Measurements from ENCODE around the gene FAIM2. TPM values are rescaled to one million over a fixed set of nuclear protein-coding genes. Genes with fewer than 3 reads are reported as not detected.

The FAIM2 gene
- total RNA-seq, 2 experiments from 2014 or later: 0.53 to 0.91 TPM

- H3K9me3 Mint-ChIP-seq (ENCODE audit: low read depth): no peaks in the 10 kb centered on the region
Observed at GRCh38 chr12:49818241-49818895, 85.3 kb downstream of the FAIM2 start.

More at GRCh38 chr12:49818241-49818895, 85.3 kb downstream of the FAIM2 start:
- CTCF ChIA-PET: interaction anchor here (1.6 kb wide), 1 partner anchor 77 kb away, joined by 4 read pairs; no protein-coding TSS in a partner anchor
- H3K36me3 Mint-ChIP-seq (ENCODE audit: low read depth): peaks cover 5% of the 10 kb centered on the region
- H3K27ac Mint-ChIP-seq: no peak overlapping the region
- peaks cover 22% of the 10 kb centered on the region for H3K4me1 Mint-ChIP-seq
- POLR2A ChIA-PET: no interaction called here
- no peak overlapping the region for H3K4me3 Mint-ChIP-seq
- intact Hi-C loops (cut with DNase I, micrococcal nuclease): no loop called here
- ATAC-seq (no peak), DNase-seq (no peak)
- no peaks in the 10 kb centered on the region for H3K27me3 Mint-ChIP-seq

Other genes starting within 250 kb of the FAIM2 start
- gene FMNL3, start 196.5 kb downstream of the FAIM2 start, total RNA-seq: 10 to 100 TPM; 23.2 to 24.3 TPM
- gene TMBIM6, start 162.3 kb downstream of the FAIM2 start, total RNA-seq: 100 to 1,000 TPM; 378 to 450 TPM
- gene NCKAP5L, start 75.5 kb downstream of the FAIM2 start, total RNA-seq: 1 to 10 TPM; 4.3 to 4.5 TPM
- 1 to 10 TPM; 5.5 to 5.6 TPM for gene BCDIN3D, start 60.8 kb downstream of the FAIM2 start, total RNA-seq
- gene AQP2, start 46.8 kb upstream of the FAIM2 start, total RNA-seq: not detected
- gene AQP5, start 58.0 kb upstream of the FAIM2 start, total RNA-seq: not detected
- not detected for gene AQP6, start 69.0 kb upstream of the FAIM2 start, total RNA-seq
- gene RACGAP1, start 121.6 kb upstream of the FAIM2 start, total RNA-seq: 100 to 1,000 TPM in 1 of 2 experiments, 10 to 100 TPM in 1; 99.7 to 118 TPM
- gene ASIC1, start 153.7 kb upstream of the FAIM2 start, total RNA-seq: 1 to 10 TPM; 7.3 to 8.0 TPM
- gene SMARCD1, start 181.4 kb upstream of the FAIM2 start, total RNA-seq: 10 to 100 TPM; 51.8 to 76.6 TPM
- under 1 TPM; 0.25 to 0.37 TPM for gene GPD1, start 200.1 kb upstream of the FAIM2 start, total RNA-seq
- gene COX14, start 208.3 kb upstream of the FAIM2 start, total RNA-seq: 10 to 100 TPM; 26.8 to 44.2 TPM